ENCODE data around the gene CYLD. TPM values are rescaled to one million over a fixed set of nuclear protein-coding genes. Genes with fewer than 3 reads are reported as not detected.

Gene CYLD
- total RNA-seq (2022) (9.8 and 13.1 TPM in 2 replicates), Bru-seq, nascent RNA (percentile 55 among the genes with signal in this experiment), BruChase-seq, experiment 1, labeled RNA remaining after a 2-hour chase (percentile 57 among the genes with signal in this experiment), BruChase-seq, experiment 2, labeled RNA remaining after a 6-hour chase (percentile 55 among the genes with signal in this experiment)
- long read RNA-seq, partial matches to known transcripts, result 2 of 14 reads
- long read RNA-seq, other reads (novel, unspliced or antisense), result 10 of 14 reads

DNA sequence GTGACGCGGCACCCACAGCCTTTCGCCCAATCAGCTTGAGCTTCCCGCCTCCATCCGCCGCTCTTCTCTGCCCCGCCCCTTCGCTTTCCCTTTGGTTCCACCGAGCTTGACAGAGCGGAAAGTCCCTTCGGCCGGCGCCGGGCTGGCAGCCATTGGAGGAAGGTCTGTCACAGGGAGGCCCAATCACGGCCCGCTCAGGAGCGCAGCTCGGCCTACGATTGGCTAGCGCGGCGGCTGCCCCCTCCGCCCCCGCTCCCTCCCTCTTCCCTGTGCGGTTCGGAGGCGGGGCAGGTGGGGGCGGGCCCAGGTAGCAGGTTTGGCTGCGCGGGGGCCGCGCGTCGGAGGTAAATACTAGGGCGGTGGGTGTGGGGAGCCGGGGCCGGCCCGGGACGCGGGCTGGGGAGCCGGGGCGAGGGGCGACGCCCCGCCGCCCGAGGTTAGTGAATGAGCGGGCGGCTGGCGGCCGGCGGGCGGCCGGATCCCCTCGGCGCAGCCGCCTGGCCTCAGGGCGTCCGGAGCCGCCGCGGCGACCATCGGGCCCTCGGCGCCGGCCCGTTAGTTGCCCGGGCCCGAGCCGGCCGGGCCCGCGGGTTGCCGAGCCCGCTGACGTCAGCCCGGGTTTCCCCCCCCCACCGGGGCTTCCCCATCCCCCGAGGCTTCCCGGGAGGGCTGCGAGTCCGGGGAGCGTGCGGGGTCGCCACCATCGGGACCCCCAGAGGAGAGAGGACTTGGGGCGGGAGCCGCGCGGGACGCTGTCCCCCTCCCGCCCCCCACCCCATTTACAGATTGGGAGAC is at the start of gene CYLD:
Gene CYLD, plus strand, starts transcription at position 306 of the 795 bp plus-strand sequence. CDS start 7,613 bp downstream, outside the sequence.
- H3K27me3 Mint-ChIP-seq (ENCODE audit: insufficient read depth, unreplicated experiment), result peaks cover 8% of the 10 kb centered on the region
- ChIA-PET POLR2A (interaction anchor here (0.8 kb wide), 1 partner anchor 65 kb away, joined by 3 read pairs; no protein-coding TSS in a partner anchor), CTCF (interaction anchor here (0.7 to 1.4 kb wide), 10 partner anchors 22 to 717 kb away, joined by 3 to 47 read pairs (median 4); partner anchors contain the start of gene CNEP1R1)
- H3K9me3 Mint-ChIP-seq (ENCODE audit: unreplicated experiment), result no peaks in the 10 kb centered on the region
- Histone ChIP-seq H3K36me3 (ENCODE audit: control insufficient read depth, insufficient read depth, low read length) (no peaks in the 10 kb centered on the region), H3K27me3 (replicated peaks; ENCODE audit: control insufficient read depth, insufficient read depth, low read length) (peaks cover 1% of the 10 kb centered on the region; the same call in 1 of the 2 replicates), H3K4me1 (no peaks in the 10 kb centered on the region; the same call in 1 of the 2 replicates), H3K9me3 (no peaks in the 10 kb centered on the region), H3K4me3 (ENCODE audit: low read depth, low read length) (peak within 1 kb of the TSS; percentile 76)
- no peak within 1 kb of the TSS for H3K27ac Mint-ChIP-seq (ENCODE audit: unreplicated experiment)
- BruUV-seq (replicated peaks), result no TSS peak
- H3K36me3 Mint-ChIP-seq (ENCODE audit: insufficient read depth, unreplicated experiment), result peaks cover 10% of the 10 kb centered on the region
- DNase-seq, result peak; percentile 100
- TF ChIP-seq, protein P1, sequence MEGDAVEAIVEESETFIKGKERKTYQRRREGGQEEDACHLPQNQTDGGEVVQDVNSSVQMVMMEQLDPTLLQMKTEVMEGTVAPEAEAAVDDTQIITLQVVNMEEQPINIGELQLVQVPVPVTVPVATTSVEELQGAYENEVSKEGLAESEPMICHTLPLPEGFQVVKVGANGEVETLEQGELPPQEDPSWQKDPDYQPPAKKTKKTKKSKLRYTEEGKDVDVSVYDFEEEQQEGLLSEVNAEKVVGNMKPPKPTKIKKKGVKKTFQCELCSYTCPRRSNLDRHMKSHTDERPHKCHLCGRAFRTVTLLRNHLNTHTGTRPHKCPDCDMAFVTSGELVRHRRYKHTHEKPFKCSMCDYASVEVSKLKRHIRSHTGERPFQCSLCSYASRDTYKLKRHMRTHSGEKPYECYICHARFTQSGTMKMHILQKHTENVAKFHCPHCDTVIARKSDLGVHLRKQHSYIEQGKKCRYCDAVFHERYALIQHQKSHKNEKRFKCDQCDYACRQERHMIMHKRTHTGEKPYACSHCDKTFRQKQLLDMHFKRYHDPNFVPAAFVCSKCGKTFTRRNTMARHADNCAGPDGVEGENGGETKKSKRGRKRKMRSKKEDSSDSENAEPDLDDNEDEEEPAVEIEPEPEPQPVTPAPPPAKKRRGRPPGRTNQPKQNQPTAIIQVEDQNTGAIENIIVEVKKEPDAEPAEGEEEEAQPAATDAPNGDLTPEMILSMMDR (IDR thresholded peaks at IDR 0.05; ENCODE audit: insufficient read depth in 1 of 2, low read depth in 1 of 2, low read length in 1 of 2, severe bottlenecking in 1 of 2, unreplicated experiment in 1 of 2), result no peak
- intact Hi-C loops (cut with micrococcal nuclease; ENCODE audit: unreplicated experiment), result loop anchor here (1.0 to 10.0 kb wide), 5 partner anchors 23 to 417 kb away; partner anchors contain the start of gene NKD1
- no peaks in the 10 kb centered on the region for H3K4me1 Mint-ChIP-seq (ENCODE audit: low read depth, unreplicated experiment)
- H3K4me3 Mint-ChIP-seq (ENCODE audit: unreplicated experiment), result peak within 1 kb of the TSS; percentile 78

DNA sequence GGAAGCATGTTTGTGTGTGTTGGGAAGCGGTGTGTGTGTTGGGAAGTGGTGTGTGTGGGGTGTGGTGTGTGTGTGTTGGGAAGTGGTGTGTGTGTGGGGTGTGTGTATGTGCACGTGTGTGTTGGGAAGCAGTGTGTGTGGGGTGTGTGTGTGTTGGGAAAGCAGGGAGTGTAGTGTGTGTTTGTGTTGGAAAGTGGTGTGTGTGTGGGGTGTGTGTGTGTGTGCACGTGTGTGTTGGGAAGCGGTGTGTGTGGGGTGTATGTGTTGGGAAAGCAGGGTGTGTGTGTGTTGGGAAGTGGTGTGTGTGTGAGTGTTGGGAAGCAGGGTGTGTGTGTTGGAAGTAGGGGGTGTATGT is 49.3 kb upstream of the CYLD start:
- H3K9me3 Mint-ChIP-seq (ENCODE audit: unreplicated experiment), result no peaks in the 10 kb centered on the region
- no TSS peak for BruUV-seq (replicated peaks)
- Histone ChIP-seq H3K4me1 (peaks cover 12% of the 10 kb centered on the region), H3K4me3 (ENCODE audit: low read depth, low read length) (no peak overlapping the region), H3K36me3 (ENCODE audit: control insufficient read depth, insufficient read depth, low read length) (no peaks in the 10 kb centered on the region; the same call in 1 of the 2 replicates), H3K27me3 (replicated peaks; ENCODE audit: control insufficient read depth, insufficient read depth, low read length) (no peaks in the 10 kb centered on the region), H3K9me3 (no peaks in the 10 kb centered on the region)
- TF ChIP-seq, protein P1 (IDR thresholded peaks at IDR 0.05; ENCODE audit: insufficient read depth in 1 of 2, low read depth in 1 of 2, low read length in 1 of 2, severe bottlenecking in 1 of 2, unreplicated experiment in 1 of 2), result no peak
- H3K4me3 Mint-ChIP-seq (ENCODE audit: unreplicated experiment), result peak overlapping the region; percentile 62
- H3K27ac Mint-ChIP-seq (ENCODE audit: unreplicated experiment), result no peak overlapping the region
- peaks cover 8% of the 10 kb centered on the region for H3K27me3 Mint-ChIP-seq (ENCODE audit: insufficient read depth, unreplicated experiment)
- DNase-seq, result peak in 1 of 2 experiments; percentile 18
- H3K36me3 Mint-ChIP-seq (ENCODE audit: insufficient read depth, unreplicated experiment), result no peaks in the 10 kb centered on the region
- POLR2A ChIA-PET, result no interaction called here
- H3K4me1 Mint-ChIP-seq (ENCODE audit: low read depth, unreplicated experiment), result peaks cover 15% of the 10 kb centered on the region
- CTCF ChIA-PET, result no interaction called here
- intact Hi-C loops (cut with micrococcal nuclease; ENCODE audit: unreplicated experiment), result no loop called here

DNA sequence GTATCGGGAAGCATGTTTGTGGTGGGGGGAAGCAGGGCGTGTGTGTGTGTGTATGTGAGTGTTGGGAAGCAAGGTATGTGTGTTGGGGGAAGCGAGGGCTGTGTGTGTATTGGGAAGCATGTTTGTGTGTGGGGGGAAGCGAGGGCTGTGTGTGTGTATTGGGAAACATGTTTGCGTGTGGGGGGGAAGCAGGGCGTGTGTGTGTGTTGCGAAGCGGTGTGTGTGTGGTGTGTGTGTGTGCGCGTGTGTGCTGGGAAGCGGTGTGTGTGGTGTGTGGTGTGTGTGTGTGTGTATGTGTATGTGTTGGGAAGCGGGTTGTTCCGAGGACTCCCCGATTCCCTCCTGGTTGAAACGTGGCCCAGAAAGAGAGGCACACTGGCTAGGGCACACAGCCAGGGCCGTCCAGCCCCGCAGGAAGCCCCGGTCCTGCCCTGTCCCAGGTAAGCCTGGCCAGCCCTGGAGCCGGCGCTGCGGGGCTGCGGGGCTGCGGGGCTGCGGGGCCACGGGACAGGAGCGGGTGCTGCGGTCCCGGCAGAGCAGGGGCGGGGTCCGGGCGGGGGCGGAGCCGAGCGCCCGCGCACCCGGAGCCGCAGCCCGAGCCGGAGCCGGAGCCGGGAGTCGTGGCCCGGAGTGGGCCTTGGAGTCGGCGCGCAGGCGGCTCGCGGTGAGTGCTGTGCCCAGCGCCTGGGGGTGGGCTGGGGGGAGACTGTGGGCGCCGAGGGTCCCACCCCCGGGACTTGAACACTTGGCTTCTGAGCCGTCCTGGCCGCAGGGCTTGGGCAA is 48.7 kb upstream of the CYLD start, which contains the start of gene NOD2:
Gene NOD2, plus strand, starts transcription at position 608 of the 783 bp plus-strand sequence. CDS start 5,890 bp downstream, outside the sequence.
- Histone ChIP-seq H3K36me3 (ENCODE audit: control insufficient read depth, insufficient read depth, low read length) (no peaks in the 10 kb centered on the region), H3K9me3 (no peaks in the 10 kb centered on the region), H3K4me1 (peaks cover 12% of the 10 kb centered on the region), H3K4me3 (ENCODE audit: low read depth, low read length) (peak within 1 kb of the TSS; percentile 26), H3K27me3 (replicated peaks; ENCODE audit: control insufficient read depth, insufficient read depth, low read length) (no peaks in the 10 kb centered on the region)
- POLR2A ChIA-PET, result interaction anchor here (0.6 kb wide), 1 partner anchor 149 kb away, joined by 3 read pairs; no protein-coding TSS in a partner anchor
- TF ChIP-seq, protein P1 (IDR thresholded peaks at IDR 0.05; ENCODE audit: insufficient read depth in 1 of 2, low read depth in 1 of 2, low read length in 1 of 2, severe bottlenecking in 1 of 2, unreplicated experiment in 1 of 2), result no peak
- intact Hi-C loops (cut with micrococcal nuclease; ENCODE audit: unreplicated experiment), result no loop called here
- no peaks in the 10 kb centered on the region for H3K36me3 Mint-ChIP-seq (ENCODE audit: insufficient read depth, unreplicated experiment)
- H3K27me3 Mint-ChIP-seq (ENCODE audit: insufficient read depth, unreplicated experiment), result peaks cover 8% of the 10 kb centered on the region
- peaks cover 15% of the 10 kb centered on the region for H3K4me1 Mint-ChIP-seq (ENCODE audit: low read depth, unreplicated experiment)
- BruUV-seq (replicated peaks), result no TSS peak
- CTCF ChIA-PET, result no interaction called here
- no peak within 1 kb of the TSS for H3K27ac Mint-ChIP-seq (ENCODE audit: unreplicated experiment)
- H3K9me3 Mint-ChIP-seq (ENCODE audit: unreplicated experiment), result no peaks in the 10 kb centered on the region
- peak within 1 kb of the TSS; percentile 62 for H3K4me3 Mint-ChIP-seq (ENCODE audit: unreplicated experiment)
- DNase-seq, result peak; percentile 12 to 21

Data from Caco-2 (cell line).